HG02938 (cell line): ENCODE results near the gene ARL2BP.
A peak's percentile ranks its signal among the peaks of the same experiment; 100 is the strongest.

Source experiments
- ATAC-seq: cut with Tn5 transposase; IDR thresholded peaks from one replicate; pipeline ENCODE4 v1.9.1; 2021; ENCODE audit warnings: mild to moderate bottlenecking, moderate library complexity; ENCODE audit not compliant: unreplicated experiment

Gene ARL2BP

GRCh38 chr16:57235128-57236021 is 9.7 kb upstream of the ARL2BP start:
- no peak for ATAC-seq

DNA sequence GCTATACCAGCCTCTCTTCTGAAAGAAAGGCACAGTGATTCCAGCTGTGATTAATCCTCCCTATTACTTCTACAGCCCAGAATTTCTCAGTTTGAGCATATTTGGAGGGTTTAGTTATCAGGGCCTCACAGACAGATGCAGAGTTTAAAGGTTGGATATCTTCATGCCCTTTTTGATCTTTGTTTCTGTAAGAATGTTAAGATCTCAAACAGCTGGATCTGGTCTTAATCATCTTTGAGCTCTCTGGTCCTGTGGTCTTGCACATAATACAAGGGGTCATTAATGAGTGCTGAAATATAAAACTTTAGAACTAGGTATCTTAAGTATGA is 9.1 kb upstream of the ARL2BP start:
- no peak for ATAC-seq

DNA sequence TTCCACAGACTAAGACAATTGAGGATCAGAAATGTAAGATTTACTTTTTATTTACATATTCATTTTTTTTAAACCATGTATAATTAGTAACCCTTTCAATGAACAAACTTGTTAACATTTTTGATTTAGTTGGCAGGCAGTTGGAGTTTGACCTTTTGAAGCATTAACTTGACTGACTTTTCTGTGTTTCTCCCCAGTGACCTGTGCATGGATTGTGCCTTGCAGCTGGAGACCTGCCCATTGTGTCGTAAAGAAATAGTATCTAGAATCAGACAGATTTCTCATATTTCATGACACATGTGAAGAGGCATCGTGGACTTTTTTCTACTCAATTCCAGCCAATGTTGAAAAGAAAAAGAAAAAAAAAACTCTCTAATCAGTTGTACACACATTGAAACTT is 6.4 kb upstream of the ARL2BP start:
- no peak for ATAC-seq

- no peak for ATAC-seq
These were observed 6.0 kb upstream of the ARL2BP start for GRCh38 chr16:57239107-57239506.

- no peak for ATAC-seq
These were observed 4.2 kb upstream of the ARL2BP start for GRCh38 chr16:57240851-57241250.

- ATAC-seq = no peak
These were observed 2.4 kb upstream of the ARL2BP start for GRCh38 chr16:57242650-57243049.

GRCh38 chr16:57244463-57244766 is 644 bp upstream of the ARL2BP start:
- ATAC-seq = peak; percentile 33

- ATAC-seq = peak; percentile 28
These were observed 534 bp downstream of the ARL2BP start for GRCh38 chr16:57245472-57246113.

- ATAC-seq = no peak
These were observed 6.3 kb downstream of the ARL2BP start for GRCh38 chr16:57251352-57251751.

DNA sequence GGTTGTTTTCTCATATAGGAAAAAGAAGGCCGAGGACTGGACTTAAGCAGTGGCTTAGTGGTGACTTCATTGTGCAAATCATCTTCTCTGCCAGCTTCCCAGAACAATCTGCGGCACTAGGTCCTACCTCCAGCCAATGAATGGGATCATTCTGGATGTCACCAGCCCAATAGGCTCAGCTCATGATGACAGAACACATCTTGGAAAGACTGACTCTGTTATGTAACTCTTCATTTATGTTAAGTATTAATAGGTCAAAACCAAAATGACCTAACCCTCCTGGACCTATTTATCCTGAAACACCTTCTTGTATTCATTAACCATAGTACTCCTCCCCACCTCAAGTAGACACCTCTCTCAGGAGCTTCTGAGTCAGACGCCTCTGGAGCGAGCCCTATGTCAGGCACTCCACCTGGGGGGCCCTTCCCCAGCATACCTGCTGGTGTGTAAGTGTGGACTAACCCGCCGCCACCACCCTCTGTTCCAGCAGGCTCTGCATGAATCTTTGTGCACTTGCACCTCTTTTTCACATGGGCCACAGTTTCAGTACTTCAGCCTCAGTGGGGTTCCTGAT is 7.2 kb downstream of the ARL2BP start:
- ATAC-seq = no peak

- ATAC-seq = no peak
These were observed 8.4 kb downstream of the ARL2BP start for GRCh38 chr16:57253466-57253865.

DNA sequence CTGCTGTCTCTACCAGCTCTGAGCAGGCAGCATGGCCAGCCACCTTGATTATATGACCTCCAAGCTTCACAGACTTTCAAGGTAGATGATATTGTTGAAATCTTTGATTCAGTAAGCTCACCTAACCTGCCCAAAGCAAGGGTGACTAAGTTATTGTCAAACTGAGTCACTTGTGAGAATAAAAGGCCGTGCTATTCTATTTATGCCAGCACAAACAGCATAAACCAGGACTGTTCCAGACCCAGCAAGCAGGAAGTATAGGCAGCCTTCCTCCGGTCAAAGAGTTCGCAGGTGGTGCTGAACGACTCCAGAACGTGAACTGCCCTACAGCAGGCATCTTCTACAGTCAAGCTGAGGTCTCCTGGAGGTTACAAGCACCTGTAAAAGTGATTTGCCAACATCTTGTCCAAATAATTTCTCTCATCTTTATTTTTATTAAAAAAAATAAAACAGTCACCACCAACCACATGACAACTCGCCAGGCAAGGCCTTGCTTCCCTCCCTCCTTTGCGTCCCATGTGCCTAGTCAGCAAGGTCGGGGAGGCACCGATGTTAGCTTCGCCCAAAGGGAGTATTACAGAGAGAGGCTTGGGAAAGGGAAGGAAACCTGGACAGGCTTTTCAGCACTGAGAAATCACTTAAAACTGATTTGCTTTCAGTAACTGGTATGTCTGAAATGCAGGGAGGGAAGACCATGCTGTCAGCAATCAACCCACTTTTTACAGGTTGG is 10.8 kb downstream of the ARL2BP start:
- ATAC-seq = no peak

- ATAC-seq = no peak
These were observed 11.7 kb downstream of the ARL2BP start for GRCh38 chr16:57256601-57257395.

GRCh38 chr16:57257455-57258070 is 12.5 kb downstream of the ARL2BP start:
- no peak for ATAC-seq

DNA sequence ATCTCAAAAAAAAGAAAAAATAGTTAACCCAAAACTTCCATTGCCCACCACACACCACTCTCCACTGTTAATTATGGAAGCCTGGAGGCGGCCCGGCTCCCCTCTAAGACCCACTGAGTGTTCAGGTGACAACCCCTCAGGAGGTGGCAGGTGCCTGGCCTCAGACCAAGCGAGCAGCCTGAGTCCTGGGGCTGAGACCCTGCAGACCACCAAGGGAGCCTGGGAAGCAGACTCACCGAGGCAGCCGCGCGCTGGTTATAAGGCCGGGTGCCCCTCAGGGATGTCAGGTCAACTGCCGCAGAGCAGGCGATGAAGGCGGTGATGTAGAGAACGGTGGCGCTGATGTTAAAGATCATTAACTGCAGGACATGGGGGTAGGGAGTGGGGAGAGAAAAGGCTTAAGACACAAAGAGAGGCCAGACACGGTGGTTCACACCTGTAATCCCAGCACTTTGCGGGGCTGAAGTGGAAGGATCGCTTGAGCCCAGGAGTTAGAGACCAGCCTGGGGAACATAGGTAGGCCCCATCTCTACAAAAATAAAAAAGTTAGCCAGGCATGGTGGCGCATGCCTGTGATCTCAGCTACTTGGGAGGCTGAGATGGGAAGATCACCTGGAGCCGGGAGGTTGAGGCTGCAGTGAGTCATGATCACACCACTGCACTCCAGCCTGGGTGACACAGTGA is 13.3 kb downstream of the ARL2BP start:
- ATAC-seq = no peak

- no peak for ATAC-seq
These were observed 13.9 kb downstream of the ARL2BP start for GRCh38 chr16:57258910-57259475.

- ATAC-seq = no peak
These were observed 15.4 kb downstream of the ARL2BP start for GRCh38 chr16:57260294-57260929.

- ATAC-seq = no peak
These were observed 16.7 kb downstream of the ARL2BP start for GRCh38 chr16:57261806-57262205.
